IPS-20b (cell line): ENCODE data around the gene BTBD17.

ENCODE experiments used
- H3K27ac ChIP-seq: one replicate; pipeline ENCODE4 v1.5.1; 2013; ENCODE audit warnings: low read length
- H3K27me3 ChIP-seq: 2 replicates; pipeline ENCODE4 v1.6.1; 2013; ENCODE audit warnings: mild to moderate bottlenecking, low read length, inconsistent platforms; ENCODE audit not compliant: insufficient read depth
- H3K36me3 ChIP-seq: 2 replicates; pipeline ENCODE4 v1.6.1; 2013; ENCODE audit warnings: low read depth, mild to moderate bottlenecking, inconsistent platforms, low read length, moderate library complexity; ENCODE audit not compliant: insufficient read depth
- H3K4me1 ChIP-seq: 2 replicates; pipeline ENCODE4 v1.6.1; 2013; ENCODE audit warnings: mild to moderate bottlenecking, control low read depth, inconsistent platforms, low read length, moderate library complexity; ENCODE audit not compliant: insufficient read depth
- H3K4me3 ChIP-seq: 2 replicates; pipeline ENCODE4 v1.5.1; 2013; ENCODE audit warnings: mild to moderate bottlenecking, low read length, inconsistent platforms
- H3K9ac ChIP-seq: 2 replicates; pipeline ENCODE4 v1.6.1; 2013; ENCODE audit warnings: low read depth, mild to moderate bottlenecking, inconsistent platforms, low read length, moderate library complexity
- H3K9me3 ChIP-seq: 2 replicates; pipeline ENCODE4 v1.6.1; 2013; ENCODE audit warnings: mild to moderate bottlenecking, low read depth, low read length, inconsistent platforms; ENCODE audit not compliant: insufficient read depth

Gene BTBD17

DNA sequence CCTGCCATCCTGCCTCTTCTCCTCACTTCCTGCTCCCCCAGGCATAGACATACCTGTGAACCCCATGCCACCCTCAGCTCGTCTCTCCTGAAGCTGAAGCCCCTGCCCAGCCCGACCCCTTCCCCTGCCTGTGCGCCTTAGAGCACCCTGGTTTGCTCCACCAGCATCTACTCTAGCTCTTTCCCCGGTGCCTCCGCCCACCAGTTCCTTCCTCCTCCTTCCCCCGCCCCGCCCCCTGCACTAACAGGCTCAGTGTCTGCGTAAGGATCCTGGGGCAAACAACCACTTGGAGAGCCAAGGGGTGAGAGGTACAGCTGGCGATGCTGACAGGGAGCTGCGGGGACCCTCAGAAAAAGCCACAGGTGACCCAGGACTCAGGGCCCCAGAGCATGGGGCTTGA lies 7.6 kb upstream of the BTBD17 start:
- Histone ChIP-seq H3K9me3 (no peaks in the 10 kb centered on the region), H3K4me1 (peaks cover 3% of the 10 kb centered on the region; the same call in 1 of the 2 replicates), H3K9ac (no peak overlapping the region), H3K36me3 (no peaks in the 10 kb centered on the region), H3K27me3 (peaks cover 12% of the 10 kb centered on the region), H3K27ac (no peak overlapping the region), H3K4me3 (no peak overlapping the region)

DNA sequence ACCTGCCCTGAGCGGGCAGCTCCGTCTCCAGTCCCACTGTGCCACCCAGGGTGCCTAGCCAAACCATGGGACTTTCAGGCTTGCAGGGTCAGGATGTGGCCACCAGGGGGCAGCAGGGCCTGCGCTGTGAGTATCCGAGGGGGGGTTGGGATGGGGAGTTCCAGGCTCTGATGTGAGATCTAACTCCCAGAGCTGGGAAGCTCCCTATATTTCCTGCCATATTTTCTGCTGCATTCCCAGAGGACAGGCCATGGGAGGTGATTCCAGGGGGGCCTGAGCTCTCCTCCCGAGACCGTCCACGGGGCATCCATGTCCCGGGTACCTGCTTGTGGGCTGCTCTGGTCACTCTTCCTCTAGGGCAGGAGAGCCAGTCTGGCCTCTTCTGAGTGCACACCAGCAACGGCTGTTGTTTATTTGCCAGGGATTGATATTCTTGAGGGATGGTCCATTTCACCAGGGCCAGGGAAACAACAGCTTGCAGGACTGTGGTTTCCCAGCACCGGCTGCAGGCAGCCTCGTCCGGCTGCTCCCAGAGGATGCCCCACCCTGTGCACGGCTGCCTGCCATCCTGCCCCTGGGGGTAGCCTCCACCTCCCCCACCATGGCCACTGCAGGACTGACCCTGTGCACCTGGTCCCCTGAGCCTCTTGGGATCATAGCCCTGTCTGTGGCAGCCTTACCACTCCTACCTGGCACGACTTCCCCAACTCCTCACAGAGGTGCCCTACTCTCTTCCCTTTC lies 6.8 kb upstream of the BTBD17 start:
- H3K9ac ChIP-seq: no peak overlapping the region
- peaks cover 12% of the 10 kb centered on the region for H3K27me3 ChIP-seq
- H3K4me3 ChIP-seq: no peak overlapping the region
- H3K9me3 ChIP-seq: no peaks in the 10 kb centered on the region
- H3K27ac ChIP-seq: no peak overlapping the region
- H3K36me3 ChIP-seq: no peaks in the 10 kb centered on the region
- peaks cover 3% of the 10 kb centered on the region; the same call in 1 of the 2 replicates for H3K4me1 ChIP-seq

DNA sequence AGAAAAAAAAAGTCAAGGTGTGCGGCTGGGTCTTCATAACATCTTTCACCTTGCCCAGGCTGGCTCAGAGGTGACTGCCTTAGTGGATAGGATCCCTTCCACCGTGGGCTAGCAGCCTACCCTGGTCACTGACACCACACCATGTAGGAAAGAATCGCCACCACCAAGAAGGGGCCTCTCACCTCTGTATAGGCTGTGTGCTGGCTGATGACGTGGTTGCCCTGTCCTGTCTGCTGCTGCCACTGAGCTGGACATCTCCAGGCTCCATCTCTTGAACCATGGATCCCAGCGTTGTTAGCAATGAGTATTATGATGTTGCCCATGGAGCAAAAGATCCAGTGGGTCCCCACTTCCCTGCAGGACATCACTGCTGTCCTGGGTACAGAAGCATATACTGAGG lies 5.5 kb upstream of the BTBD17 start, which contains the start of gene GPR142:
GPR142 (plus strand) TSS at position 301 of the 400 bp plus-strand sequence. CDS start 2,035 bp downstream, outside the sequence.
- Histone ChIP-seq H3K9ac (no peak within 1 kb of the TSS), H3K36me3 (no peaks in the 10 kb centered on the region), H3K27ac (no peak within 1 kb of the TSS), H3K27me3 (peaks cover 12% of the 10 kb centered on the region), H3K9me3 (no peaks in the 10 kb centered on the region), H3K4me1 (peaks cover 10% of the 10 kb centered on the region; the same call in 1 of the 2 replicates), H3K4me3 (no peak within 1 kb of the TSS)

DNA sequence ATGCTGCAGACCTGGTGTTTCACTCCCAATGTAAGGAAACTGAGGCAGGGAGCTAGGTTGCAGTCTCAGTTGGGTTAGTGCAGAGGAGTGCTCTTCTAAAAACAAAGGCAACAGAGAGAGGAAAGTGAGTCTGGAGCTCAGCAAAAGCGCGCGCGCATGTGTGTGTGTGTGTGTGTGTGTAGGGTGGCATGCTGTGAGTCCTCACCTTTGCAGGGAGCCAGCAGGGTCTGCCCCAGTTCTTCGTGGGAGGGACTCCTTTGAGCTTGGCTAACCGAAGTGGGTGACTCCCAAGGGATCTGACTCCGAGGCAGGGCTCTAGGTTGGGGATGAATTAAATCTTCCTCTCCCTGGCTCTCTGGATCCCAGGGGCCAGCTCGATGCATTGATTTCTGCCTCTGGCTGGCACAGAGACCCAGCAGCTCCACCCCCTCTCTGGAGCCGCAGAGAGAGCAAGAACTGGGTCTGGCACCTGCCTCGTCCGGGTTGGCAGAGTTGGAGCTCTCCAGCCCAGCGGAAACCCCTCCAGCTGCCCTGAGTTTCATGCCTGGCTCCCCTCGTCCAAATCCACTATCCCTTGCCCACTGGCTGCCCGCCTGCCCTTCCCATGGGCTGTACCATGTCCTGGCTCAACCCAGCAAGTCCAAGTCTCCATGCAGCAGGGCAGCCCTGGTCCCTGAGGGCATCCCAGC lies 1.3 kb upstream of the BTBD17 start:
- peak overlapping the region; percentile 85 for H3K27ac ChIP-seq
- peaks cover 18% of the 10 kb centered on the region for H3K27me3 ChIP-seq
- no peaks in the 10 kb centered on the region for H3K9me3 ChIP-seq
- H3K4me1 ChIP-seq: peaks cover 10% of the 10 kb centered on the region; the same call in 1 of the 2 replicates
- H3K4me3 ChIP-seq: no peak overlapping the region; the same call in 1 of the 2 replicates
- peak overlapping the region; percentile 73; the same call in 1 of the 2 replicates for H3K9ac ChIP-seq
- H3K36me3 ChIP-seq: no peaks in the 10 kb centered on the region

DNA sequence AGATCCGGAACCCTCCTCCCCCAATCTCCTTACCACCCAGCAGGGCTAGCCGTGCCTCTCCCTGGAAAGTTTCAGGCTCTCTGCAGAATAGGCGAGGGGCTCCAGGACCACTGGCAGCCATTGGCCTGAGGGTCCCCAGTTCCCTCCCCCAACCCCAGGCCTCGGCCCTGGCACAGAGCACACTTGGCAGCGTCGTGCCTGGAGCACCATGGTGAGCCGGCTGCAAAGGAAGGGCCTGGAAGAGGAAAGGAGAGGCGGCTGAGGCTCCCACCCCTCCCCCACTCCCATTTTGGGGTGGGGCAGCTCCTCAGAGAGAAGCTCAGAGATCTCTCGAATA lies 369 bp upstream of the BTBD17 start:
- Histone ChIP-seq H3K9me3 (no peaks in the 10 kb centered on the region), H3K9ac (peak overlapping the region; percentile 73; the same call in 1 of the 2 replicates), H3K27me3 (peaks cover 20% of the 10 kb centered on the region), H3K4me1 (peaks cover 10% of the 10 kb centered on the region; the same call in 1 of the 2 replicates), H3K36me3 (no peaks in the 10 kb centered on the region), H3K4me3 (peak overlapping the region; percentile 70; the same call in 1 of the 2 replicates), H3K27ac (peak overlapping the region; percentile 85)

DNA sequence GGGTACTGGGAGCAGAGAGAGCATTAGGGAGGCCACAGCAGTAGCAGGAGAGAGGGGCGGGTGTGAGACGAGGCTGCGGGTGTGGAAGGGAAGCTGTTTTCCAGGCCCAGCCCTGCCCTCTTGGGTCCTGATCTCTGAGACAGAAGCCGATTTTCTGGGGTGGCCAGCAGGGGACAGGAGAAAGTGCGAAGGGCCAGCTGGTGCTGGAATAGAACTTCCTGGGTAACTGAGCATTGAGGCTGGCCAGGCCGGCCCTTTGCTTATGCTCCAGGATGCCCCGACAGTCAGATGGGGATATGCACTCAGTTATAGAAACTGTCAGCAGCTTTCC lies 804 bp downstream of the BTBD17 start:
- no peak overlapping the region for H3K27ac ChIP-seq
- H3K9ac ChIP-seq: peak overlapping the region; percentile 73; the same call in 1 of the 2 replicates
- H3K27me3 ChIP-seq: peaks cover 32% of the 10 kb centered on the region
- peak overlapping the region; percentile 70; the same call in 1 of the 2 replicates for H3K4me3 ChIP-seq
- H3K9me3 ChIP-seq: no peaks in the 10 kb centered on the region
- no peaks in the 10 kb centered on the region for H3K36me3 ChIP-seq
- H3K4me1 ChIP-seq: peaks cover 10% of the 10 kb centered on the region; the same call in 1 of the 2 replicates

DNA sequence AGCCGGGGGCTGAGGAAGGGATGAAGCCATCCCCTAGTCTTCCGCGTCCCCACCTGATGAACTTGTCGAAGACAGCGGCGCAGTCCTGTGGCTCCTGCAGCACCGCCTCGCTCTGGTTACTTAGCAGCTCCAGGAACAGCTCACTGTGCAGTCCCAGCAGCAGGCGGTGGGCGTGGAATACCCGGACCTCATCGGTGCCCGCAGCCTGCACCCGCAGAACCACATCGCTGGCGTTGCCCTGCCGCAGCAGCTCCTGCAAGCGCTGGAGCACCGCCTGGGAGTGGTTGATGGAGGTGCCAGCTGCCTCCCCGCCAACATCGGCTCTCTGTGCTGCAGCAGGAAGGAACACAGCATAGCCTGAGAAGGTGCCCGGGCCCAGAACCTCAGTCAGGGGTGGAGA lies 1.8 kb downstream of the BTBD17 start:
- Histone ChIP-seq H3K27ac (no peak overlapping the region), H3K4me3 (no peak overlapping the region), H3K27me3 (peaks cover 41% of the 10 kb centered on the region), H3K4me1 (peaks cover 10% of the 10 kb centered on the region; the same call in 1 of the 2 replicates), H3K9ac (no peak overlapping the region), H3K36me3 (no peaks in the 10 kb centered on the region), H3K9me3 (no peaks in the 10 kb centered on the region)

DNA sequence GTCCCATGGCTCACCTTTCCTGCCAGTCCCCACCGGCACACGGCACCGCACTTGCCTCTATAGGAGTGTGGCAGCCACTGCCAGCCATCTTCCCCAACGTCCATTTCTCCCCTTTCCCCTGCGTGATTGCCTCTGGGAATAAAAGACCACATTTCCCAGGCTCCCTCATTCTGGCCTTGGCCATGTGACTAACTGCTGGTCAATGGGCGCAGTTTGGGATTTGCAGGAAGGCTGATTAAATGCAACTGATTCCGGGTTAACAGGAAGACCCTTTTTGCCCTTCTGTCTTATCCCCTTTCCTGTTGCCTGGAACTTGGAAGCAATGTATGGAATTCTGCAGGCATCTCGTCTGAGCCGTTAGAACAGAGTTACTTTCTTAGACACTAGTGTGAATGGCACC lies 3.0 kb downstream of the BTBD17 start:
- H3K36me3 ChIP-seq: no peaks in the 10 kb centered on the region
- H3K27me3 ChIP-seq: peaks cover 54% of the 10 kb centered on the region
- H3K4me3 ChIP-seq: no peak overlapping the region
- H3K9me3 ChIP-seq: no peaks in the 10 kb centered on the region
- H3K9ac ChIP-seq: no peak overlapping the region
- no peak overlapping the region for H3K27ac ChIP-seq
- peaks cover 10% of the 10 kb centered on the region; the same call in 1 of the 2 replicates for H3K4me1 ChIP-seq

DNA sequence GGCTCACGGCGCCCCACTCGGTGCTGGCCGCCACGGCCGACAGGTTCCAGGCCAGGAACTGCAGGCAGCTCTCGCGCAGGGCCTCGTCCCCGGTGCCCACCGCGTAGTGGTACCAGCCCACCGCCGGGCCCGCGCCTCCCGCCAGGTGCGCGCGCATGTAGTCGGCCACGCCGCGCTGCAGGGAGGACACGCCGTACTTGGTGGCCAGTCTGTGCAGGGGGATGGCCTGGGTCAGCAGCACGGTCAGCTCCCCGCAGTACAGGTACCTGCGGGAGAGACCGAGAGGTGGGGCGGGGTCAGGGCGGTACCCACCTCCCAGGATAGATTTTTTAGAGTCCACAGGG lies 4.2 kb downstream of the BTBD17 start:
- Histone ChIP-seq H3K27ac (no peak overlapping the region), H3K4me1 (peaks cover 6% of the 10 kb centered on the region; the same call in 1 of the 2 replicates), H3K36me3 (no peaks in the 10 kb centered on the region), H3K4me3 (peak overlapping the region; percentile 31; the same call in 1 of the 2 replicates), H3K9ac (no peak overlapping the region), H3K27me3 (peaks cover 66% of the 10 kb centered on the region), H3K9me3 (no peaks in the 10 kb centered on the region)

DNA sequence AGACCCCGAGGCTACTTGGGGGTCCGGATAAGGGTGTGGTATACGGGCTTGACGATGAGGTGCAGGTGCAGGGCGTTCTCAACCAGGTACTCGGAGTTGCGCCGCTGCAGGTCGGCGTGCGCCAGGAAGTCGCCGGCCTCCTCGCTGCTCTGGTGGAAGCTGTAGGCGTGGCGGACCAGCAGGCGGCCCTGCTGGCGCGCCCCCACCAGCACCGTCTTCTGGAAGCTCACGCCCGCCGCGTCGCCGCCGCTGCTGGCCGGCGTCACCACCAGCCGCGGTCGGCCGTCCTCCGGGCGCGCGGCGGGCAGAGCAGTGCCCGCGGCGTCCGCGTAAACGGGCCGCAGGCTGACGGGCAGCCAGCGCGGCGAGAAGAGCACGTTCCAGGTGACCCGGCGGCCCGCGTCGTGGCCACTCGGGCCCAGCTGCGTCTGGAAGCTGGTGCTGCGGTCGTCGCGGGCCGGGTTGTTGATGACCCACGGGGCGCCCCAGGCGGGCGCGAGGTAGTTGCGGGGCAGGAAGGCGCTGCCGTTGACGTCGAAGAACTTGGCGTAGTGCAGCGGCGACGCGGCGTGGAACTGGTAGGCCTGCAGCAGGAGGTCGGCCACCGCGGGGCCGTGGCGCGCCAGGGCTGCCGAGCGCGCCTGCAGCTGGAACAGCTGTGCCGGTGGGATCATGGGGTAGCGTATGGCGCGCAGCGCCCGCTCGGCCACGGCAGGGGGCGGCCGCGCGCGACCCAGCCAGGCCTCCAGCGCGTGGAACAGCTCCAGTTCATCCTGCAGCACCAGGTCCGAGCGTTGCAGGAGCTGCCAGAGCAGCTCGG lies 4.8 kb downstream of the BTBD17 start:
- Histone ChIP-seq H3K9me3 (no peaks in the 10 kb centered on the region), H3K27me3 (peaks cover 72% of the 10 kb centered on the region), H3K27ac (no peak overlapping the region), H3K9ac (no peak overlapping the region), H3K4me1 (peaks cover under 1% of the 10 kb centered on the region; the same call in 1 of the 2 replicates), H3K36me3 (no peaks in the 10 kb centered on the region), H3K4me3 (peak overlapping the region; percentile 31; the same call in 1 of the 2 replicates)

DNA sequence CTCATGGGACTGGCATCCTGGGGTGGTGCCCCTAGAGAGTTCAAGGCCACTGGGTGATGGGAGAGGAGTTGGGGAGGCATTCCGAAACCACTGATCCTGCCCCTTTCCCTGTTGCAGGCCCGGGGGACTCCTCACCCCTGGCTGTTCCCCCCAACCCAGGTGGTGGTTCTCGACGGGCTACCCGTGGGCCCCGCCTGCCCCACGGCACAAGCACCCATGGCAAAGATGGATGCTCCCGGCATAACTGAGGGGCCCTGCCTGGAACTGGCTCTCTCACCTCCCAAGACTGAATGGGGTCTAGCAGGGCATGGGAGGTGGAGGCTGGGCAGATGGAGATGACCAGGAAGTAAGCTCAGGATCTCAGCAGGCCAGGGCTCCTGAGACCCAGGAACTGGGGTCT lies 6.6 kb downstream of the BTBD17 start:
- no peak overlapping the region for H3K9ac ChIP-seq
- no peak overlapping the region for H3K4me3 ChIP-seq
- H3K27ac ChIP-seq: no peak overlapping the region
- H3K36me3 ChIP-seq: no peaks in the 10 kb centered on the region
- no peaks in the 10 kb centered on the region for H3K9me3 ChIP-seq
- no peaks in the 10 kb centered on the region for H3K4me1 ChIP-seq
- peaks cover 90% of the 10 kb centered on the region for H3K27me3 ChIP-seq
